Measurements from ENCODE around the gene SLC39A1. TPM values are rescaled to one million over a fixed set of nuclear protein-coding genes. Genes with fewer than 3 reads are reported as not detected.

Gene SLC39A1
- total and polyA plus RNA-seq, 9 of the 15 experiments (the other 6 are each of a cell fraction or from before 2014, with no cell fraction given): 9.9 to 81.1 (median 62.7) TPM

DNA sequence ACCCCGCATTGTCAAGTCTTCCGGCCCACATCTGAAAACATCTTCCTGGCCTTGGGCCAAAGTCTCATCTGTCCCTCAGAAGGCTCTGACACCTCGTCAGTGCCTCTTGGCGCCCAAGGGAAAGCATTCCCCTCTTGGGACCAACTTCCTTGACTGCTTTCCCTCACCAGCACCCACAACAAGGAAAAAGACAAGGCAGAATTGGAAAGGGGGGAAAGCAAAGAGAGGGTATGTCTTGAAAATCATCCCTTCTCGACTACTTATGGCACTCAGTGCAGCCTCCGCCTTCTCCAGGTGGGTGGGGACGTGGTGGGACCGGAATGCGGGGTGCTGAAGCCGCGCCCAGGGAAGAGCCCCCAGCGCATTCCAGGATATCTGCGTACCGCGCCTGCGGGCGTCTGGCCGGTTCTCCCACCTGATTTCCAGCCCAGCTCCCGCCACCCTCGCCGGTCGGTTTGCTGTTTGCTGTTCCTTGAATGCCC is 554 bp upstream of the SLC39A1 start (continued):
- no peak for TF ChIP-seq MYC (IDR thresholded peaks at IDR 0.05; ENCODE audit: low read depth, low read length)
- TF ChIP-seq MYC (CRISPR knock-in tag; IDR thresholded peaks at IDR 0.05; ENCODE audit: borderline replicate concordance, low read depth): 0 out of 2 replicates have a peak, but pooled peaks have one; percentile 35
- TF ChIP-seq HNRNPLL (IDR thresholded peaks at IDR 0.05; ENCODE audit: low read depth, low read length, poor library complexity, severe bottlenecking): peak; percentile 33
- no peak for TF ChIP-seq MED1 (CRISPR knock-in tag; IDR thresholded peaks at IDR 0.05; ENCODE audit: borderline replicate concordance)
- no peak for TF ChIP-seq HNRNPUL1 (IDR thresholded peaks at IDR 0.05; ENCODE audit: low read length)
- no peak for TF ChIP-seq TFAM (CRISPR knock-in tag; conservative IDR thresholded peaks at IDR 0.05)
- no peak for TF ChIP-seq NR2C1 (IDR thresholded peaks at IDR 0.05)
- TF ChIP-seq NR2C1 (tag; IDR thresholded peaks at IDR 0.05): no peak
- 0 out of 2 replicates have a peak, but pooled peaks have one; percentile 10 for TF ChIP-seq SP1 (CRISPR knock-in tag; IDR thresholded peaks at IDR 0.05)
- peak; percentile 38; the same call in 1 of the 2 replicates for TF ChIP-seq FOXJ2 (tag; IDR thresholded peaks at IDR 0.05)
- TF ChIP-seq ZNF695 (CRISPR knock-in tag; IDR thresholded peaks at IDR 0.05): no peak
- TF ChIP-seq ZKSCAN1 (IDR thresholded peaks at IDR 0.05; ENCODE audit: low read depth, low read length): no peak
- no peak for TF ChIP-seq HDAC3 (IDR thresholded peaks at IDR 0.05; ENCODE audit: borderline replicate concordance, partially characterized antibody)
- no peak for TF ChIP-seq CCNT2 (IDR thresholded peaks at IDR 0.05; ENCODE audit: borderline replicate concordance, extremely low read depth, insufficient read length, low read depth, low read length)
- no peak for TF ChIP-seq SP2 (IDR thresholded peaks at IDR 0.05; ENCODE audit: extremely low read depth, low read depth, low read length, poor library complexity, severe bottlenecking)
- no peak for TF ChIP-seq SRSF9 (IDR thresholded peaks at IDR 0.05; ENCODE audit: borderline replicate concordance, low read depth, low read length)
- TF ChIP-seq PRMT5 (CRISPR knock-in tag; IDR thresholded peaks at IDR 0.05): no peak
- TF ChIP-seq CBX5 (IDR thresholded peaks at IDR 0.05; ENCODE audit: borderline replicate concordance, low read depth): no peak
- TF ChIP-seq ZNF583 (CRISPR knock-in tag; IDR thresholded peaks at IDR 0.05): no peak
- TF ChIP-seq NELFE (IDR thresholded peaks at IDR 0.05; ENCODE audit: insufficient read depth, insufficient read length): no peak
- no peak for TF ChIP-seq SLC30A9 (CRISPR knock-in tag; IDR thresholded peaks at IDR 0.05)
- TF ChIP-seq, protein P1, sequence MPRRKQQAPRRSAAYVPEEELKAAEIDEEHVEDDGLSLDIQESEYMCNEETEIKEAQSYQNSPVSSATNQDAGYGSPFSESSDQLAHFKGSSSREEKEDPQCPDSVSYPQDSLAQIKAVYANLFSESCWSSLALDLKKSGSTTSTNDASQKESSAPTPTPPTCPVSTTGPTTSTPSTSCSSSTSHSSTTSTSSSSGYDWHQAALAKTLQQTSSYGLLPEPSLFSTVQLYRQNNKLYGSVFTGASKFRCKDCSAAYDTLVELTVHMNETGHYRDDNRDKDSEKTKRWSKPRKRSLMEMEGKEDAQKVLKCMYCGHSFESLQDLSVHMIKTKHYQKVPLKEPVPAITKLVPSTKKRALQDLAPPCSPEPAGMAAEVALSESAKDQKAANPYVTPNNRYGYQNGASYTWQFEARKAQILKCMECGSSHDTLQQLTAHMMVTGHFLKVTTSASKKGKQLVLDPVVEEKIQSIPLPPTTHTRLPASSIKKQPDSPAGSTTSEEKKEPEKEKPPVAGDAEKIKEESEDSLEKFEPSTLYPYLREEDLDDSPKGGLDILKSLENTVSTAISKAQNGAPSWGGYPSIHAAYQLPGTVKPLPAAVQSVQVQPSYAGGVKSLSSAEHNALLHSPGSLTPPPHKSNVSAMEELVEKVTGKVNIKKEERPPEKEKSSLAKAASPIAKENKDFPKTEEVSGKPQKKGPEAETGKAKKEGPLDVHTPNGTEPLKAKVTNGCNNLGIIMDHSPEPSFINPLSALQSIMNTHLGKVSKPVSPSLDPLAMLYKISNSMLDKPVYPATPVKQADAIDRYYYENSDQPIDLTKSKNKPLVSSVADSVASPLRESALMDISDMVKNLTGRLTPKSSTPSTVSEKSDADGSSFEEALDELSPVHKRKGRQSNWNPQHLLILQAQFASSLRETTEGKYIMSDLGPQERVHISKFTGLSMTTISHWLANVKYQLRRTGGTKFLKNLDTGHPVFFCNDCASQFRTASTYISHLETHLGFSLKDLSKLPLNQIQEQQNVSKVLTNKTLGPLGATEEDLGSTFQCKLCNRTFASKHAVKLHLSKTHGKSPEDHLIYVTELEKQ (CRISPR knock-in tag; IDR thresholded peaks at IDR 0.05): no peak
- TF ChIP-seq, protein P2, sequence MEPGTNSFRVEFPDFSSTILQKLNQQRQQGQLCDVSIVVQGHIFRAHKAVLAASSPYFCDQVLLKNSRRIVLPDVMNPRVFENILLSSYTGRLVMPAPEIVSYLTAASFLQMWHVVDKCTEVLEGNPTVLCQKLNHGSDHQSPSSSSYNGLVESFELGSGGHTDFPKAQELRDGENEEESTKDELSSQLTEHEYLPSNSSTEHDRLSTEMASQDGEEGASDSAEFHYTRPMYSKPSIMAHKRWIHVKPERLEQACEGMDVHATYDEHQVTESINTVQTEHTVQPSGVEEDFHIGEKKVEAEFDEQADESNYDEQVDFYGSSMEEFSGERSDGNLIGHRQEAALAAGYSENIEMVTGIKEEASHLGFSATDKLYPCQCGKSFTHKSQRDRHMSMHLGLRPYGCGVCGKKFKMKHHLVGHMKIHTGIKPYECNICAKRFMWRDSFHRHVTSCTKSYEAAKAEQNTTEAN (CRISPR knock-in tag; IDR thresholded peaks at IDR 0.05): no peak
- no peak for TF ChIP-seq KLF6 (CRISPR knock-in tag; IDR thresholded peaks at IDR 0.05; ENCODE audit: borderline replicate concordance)
- TF ChIP-seq TGIF2 (CRISPR knock-in tag; IDR thresholded peaks at IDR 0.05): no peak
- TF ChIP-seq YY1 (IDR thresholded peaks at IDR 0.05; ENCODE audit: borderline replicate concordance in 1 of 3, control insufficient read depth in 1 of 3, extremely low read depth in 1 of 3, insufficient read depth in 3 of 3, insufficient read length in 1 of 3, insufficient replicate concordance in 2 of 3, low read depth in 1 of 3, low read length in 2 of 3): no peak
